Measurements from ENCODE around the gene CYP19A1. TPM values are rescaled to one million over a fixed set of nuclear protein-coding genes. Genes with fewer than 3 reads are reported as not detected.

CYP19A1 gene
- total and polyA plus RNA-seq, 2 of the 8 experiments (the other 6 are each of a cell fraction or from before 2014, with no cell fraction given) = not detected

DNA sequence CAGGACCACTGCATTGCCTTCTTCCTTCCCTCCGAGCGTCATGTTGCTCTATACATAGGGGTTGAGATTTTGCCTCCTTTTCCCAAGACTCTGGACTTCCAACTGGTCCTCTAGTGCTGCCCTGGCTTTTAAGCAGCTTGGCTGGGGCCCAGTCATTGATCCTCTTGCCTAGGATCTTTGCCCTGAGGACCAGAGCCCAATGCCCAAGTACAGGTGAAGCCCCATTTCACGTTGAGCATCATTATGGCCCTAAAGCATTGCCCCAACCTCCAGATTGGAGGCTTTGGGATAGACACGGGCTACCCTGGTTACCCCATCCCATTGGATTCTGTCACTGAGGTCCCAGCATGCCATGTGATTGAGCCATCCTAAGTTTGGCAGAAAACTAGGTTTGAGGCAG lies 47.7 kb downstream of the CYP19A1 start:
- ChIA-PET CTCF (ENCODE audit: partially characterized antibody) (interaction anchor here (1.8 to 12.0 kb wide), 2 partner anchors 10 to 87 kb away, joined by 5 to 263 read pairs; no protein-coding TSS in a partner anchor), POLR2A (ENCODE audit: partially characterized antibody) (no interaction called here)
- Histone ChIP-seq H4K20me1 (replicated peaks in 1 of 2; ENCODE audit: control insufficient read depth in 1 of 2, insufficient read depth in 2 of 2, low read length in 2 of 2) (peaks cover 0 to 2% of the 10 kb centered on the region in 2 experiments), H3K79me1 (ENCODE audit: low read depth, low read length) (no peaks in the 10 kb centered on the region), H3K23ac (ENCODE audit: insufficient read length) (no peak overlapping the region), H2AFZ (ENCODE audit: low read length) (no peak overlapping the region), H3K23me2 (ENCODE audit: low read depth, low read length) (no peaks in the 10 kb centered on the region), H2BK5ac (ENCODE audit: low read depth, low read length) (no peak overlapping the region), H3K4me1 (replicated peaks in 1 of 4; ENCODE audit: control insufficient read depth in 3 of 4, insufficient read depth in 4 of 4, low read length in 3 of 4) (no peaks in the 10 kb centered on the region), H3K36me3 (ENCODE audit: control insufficient read depth in 2 of 4, insufficient read depth in 4 of 4, low read length in 3 of 4) (no peaks in the 10 kb centered on the region), H3K14ac (ENCODE audit: insufficient read length) (no peak overlapping the region), H3K79me2 (ENCODE audit: control insufficient read depth in 1 of 2, insufficient read depth in 2 of 2, low read length in 2 of 2) (no peaks in the 10 kb centered on the region), H3K18ac (ENCODE audit: extremely low read depth, low read length) (no peak overlapping the region), H3K4ac (replicated peaks; ENCODE audit: insufficient read length, low read depth, low read length) (no peak overlapping the region), H3K27ac (ENCODE audit: low read depth, low read length) (no peak overlapping the region), H3K27me3 (replicated peaks in 1 of 4; ENCODE audit: control insufficient read depth in 3 of 4, extremely low read depth in 1 of 4, insufficient read depth in 3 of 4, low read length in 3 of 4) (no peaks in the 10 kb centered on the region), H4K8ac (ENCODE audit: extremely low read depth, insufficient read depth, low read length) (no peak overlapping the region), H3K56ac (replicated peaks; ENCODE audit: insufficient read length, low read depth, low read length) (no peak overlapping the region), H3K9me3 (ENCODE audit: insufficient read depth in 2 of 2, low read depth in 1 of 2, low read length in 1 of 2) (peaks cover 0 to 8% of the 10 kb centered on the region in 2 experiments; a peak in 1 of 4 replicates), H4K91ac (replicated peaks; ENCODE audit: insufficient read length, low read length) (no peak overlapping the region), H3K4me2 (ENCODE audit: insufficient read depth in 1 of 2, low read depth in 2 of 2, low read length in 2 of 2) (no peak overlapping the region), H3K9ac (replicated peaks in 1 of 4; ENCODE audit: extremely low read depth in 1 of 4, low read depth in 3 of 4, low read length in 3 of 4) (no peak overlapping the region), H2BK20ac (ENCODE audit: low read length) (no peak overlapping the region), H2BK120ac (replicated peaks; ENCODE audit: low read depth, low read length) (no peak overlapping the region), H2BK15ac (ENCODE audit: low read length) (no peak overlapping the region), H2BK12ac (ENCODE audit: low read depth, low read length) (no peak overlapping the region), H2AK5ac (ENCODE audit: low read depth, low read length) (no peak overlapping the region), H3K4me3 (ENCODE audit: extremely low read depth in 1 of 4, insufficient read depth in 2 of 4, low read depth in 3 of 4, low read length in 4 of 4) (no peak overlapping the region), H4K5ac (ENCODE audit: insufficient read length, low read depth, low read length) (no peak overlapping the region)
- FAIRE-seq = no peak
- WGBS, 2 experiments (ENCODE audit: extremely low coverage in 1 of 2, insufficient coverage in 1 of 2, insufficient read length in 1 of 2, insufficient replicate concordance in 2 of 2, low coverage in 1 of 2, low lambda C conversion rate in 2 of 2, missing lambda C conversion rate in 1 of 2) = 85% methylated on average over 4 of the region's 4 CpGs; no CpG with 5 or more reads in 1 of the 2 experiments
- DNase-seq (ENCODE audit: low read depth in 1 of 2, low spot score in 2 of 2) = no peak
